Measurements from ENCODE around the gene HDAC4. TPM values are rescaled to one million over a fixed set of nuclear protein-coding genes. Genes with fewer than 3 reads are reported as not detected.
A peak's percentile ranks its signal among the peaks of the same experiment; 100 is the strongest.

Gene HDAC4
- polyA plus RNA-seq, 2 of the 4 experiments (the other 2 are of a cell fraction), result 8.6 to 10.4 TPM

DNA sequence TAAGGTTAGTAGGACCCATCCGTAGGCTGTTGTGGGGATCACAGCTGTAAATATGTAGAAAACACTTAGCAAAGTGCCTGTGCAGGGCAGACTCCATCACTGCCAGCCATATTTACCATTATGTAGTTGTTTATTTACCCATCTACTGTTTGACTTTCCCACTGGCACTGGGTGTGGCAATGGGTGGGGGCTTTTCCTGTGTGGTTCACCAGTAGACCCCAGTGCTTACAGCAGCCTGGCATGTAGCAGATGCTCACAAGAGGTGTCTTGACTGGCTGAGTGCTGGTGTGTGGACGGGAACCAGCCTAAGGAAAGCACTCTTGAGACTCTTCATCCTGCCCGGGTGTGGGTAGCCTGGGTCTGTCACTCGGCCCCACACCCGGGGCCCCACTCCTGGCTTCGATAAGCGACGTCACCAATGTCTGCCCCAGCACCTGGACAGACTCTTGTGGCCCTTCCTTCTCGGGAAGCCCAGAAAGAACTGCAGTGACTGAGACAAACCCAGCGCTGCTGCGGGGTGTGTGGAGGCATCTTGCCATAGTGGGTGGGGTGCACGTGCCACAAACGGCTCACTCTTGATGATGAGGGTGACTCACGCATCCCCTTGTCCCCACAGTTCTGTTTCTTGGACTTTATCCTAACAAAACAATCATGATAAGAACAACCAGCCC is 78.3 kb downstream of the HDAC4 start:
- ChIA-PET POLR2A (no interaction called here), CTCF (interaction anchor here (1.4 kb wide), 2 partner anchors 9 to 47 kb away, joined by 4 read pairs; no protein-coding TSS in a partner anchor)
- DNase-seq (ENCODE audit: low read depth in 1 of 2, low spot score in 1 of 2), result no peak
- TF ChIP-seq KDM5A (IDR thresholded peaks at IDR 0.05) (no peak), RCOR1 (IDR thresholded peaks at IDR 0.05; ENCODE audit: low read depth, low read length) (no peak), TP53 (CRISPR knock-in tag; IDR thresholded peaks at IDR 0.05) (no peak), SMC3 (IDR thresholded peaks at IDR 0.05) (no peak), EHF (CRISPR knock-in tag; IDR thresholded peaks at IDR 0.05) (no peak)
- TF ChIP-seq, protein P1, sequence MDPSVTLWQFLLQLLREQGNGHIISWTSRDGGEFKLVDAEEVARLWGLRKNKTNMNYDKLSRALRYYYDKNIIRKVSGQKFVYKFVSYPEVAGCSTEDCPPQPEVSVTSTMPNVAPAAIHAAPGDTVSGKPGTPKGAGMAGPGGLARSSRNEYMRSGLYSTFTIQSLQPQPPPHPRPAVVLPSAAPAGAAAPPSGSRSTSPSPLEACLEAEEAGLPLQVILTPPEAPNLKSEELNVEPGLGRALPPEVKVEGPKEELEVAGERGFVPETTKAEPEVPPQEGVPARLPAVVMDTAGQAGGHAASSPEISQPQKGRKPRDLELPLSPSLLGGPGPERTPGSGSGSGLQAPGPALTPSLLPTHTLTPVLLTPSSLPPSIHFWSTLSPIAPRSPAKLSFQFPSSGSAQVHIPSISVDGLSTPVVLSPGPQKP (IDR thresholded peaks at IDR 0.05; ENCODE audit: low read depth, low read length), result no peak
- peak in 1 of 2 experiments; percentile 37; a peak in 2 of 6 replicates for ATAC-seq
- Histone ChIP-seq H3K9me3 (no peaks in the 10 kb centered on the region), H3K27ac (peak overlapping the region in 1 of 2 experiments; percentile 6; a peak in 1 of 6 replicates), H3K4me3 (no peak overlapping the region), H3K4me2 (0 out of 3 replicates have a peak overlapping the region, but pooled peaks have one; percentile 23), H3K4me1 (peaks cover 18% of the 10 kb centered on the region)
- FAIRE-seq, result no peak
- 64% methylated on average over 14 of the region's 14 CpGs for WGBS (ENCODE audit: missing lambda C conversion rate)

DNA sequence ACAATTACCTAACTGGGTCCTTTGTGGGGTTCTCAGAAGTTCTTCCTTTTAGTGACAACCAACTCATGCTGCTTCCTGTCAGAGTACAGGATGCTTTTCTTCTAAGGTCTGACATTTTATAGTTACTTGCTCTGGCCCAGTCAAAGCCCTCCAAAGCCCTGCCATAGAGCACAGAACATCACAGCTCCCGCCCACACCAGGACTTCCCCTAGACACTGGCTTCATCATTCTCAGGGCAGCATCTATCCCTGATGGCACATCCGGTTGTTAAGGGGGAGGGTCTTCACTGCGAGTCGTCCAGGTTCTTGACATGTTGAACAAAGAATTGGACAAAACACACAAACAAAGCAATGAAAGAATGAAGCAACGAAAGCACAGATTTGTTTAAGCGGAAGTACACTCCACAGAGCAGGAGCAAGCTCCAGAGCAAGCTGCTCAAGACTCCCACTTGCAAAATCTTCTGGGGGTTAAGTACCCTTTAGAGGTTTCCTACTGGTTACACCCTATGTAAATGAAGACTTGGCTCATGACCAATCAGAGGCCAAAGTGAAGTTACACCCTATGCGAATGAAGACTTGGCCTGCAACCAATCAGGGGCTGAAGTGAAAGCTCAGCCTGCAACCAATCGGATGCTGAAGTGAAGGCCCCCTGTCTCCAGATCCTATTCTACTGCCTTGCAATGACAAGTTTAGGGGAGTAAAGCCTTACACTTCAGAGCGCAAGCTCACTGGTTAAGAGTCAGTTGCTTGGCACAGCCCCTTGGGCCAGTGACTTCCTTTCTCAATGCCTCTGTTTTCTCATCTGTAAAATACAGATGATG is 79.0 kb downstream of the HDAC4 start:
- ChIA-PET CTCF (interaction anchor here (1.4 kb wide), 2 partner anchors 10 to 46 kb away, joined by 4 read pairs; no protein-coding TSS in a partner anchor), POLR2A (no interaction called here)
- no peak overlapping the region for H3K4me3 ChIP-seq
- H3K4me1 ChIP-seq, result peaks cover 18% of the 10 kb centered on the region
- no peak for TF ChIP-seq RAD21 (conservative IDR thresholded peaks at IDR 0.05 in 1 of 2, IDR thresholded peaks at IDR 0.05 in 1 of 2)
- TF ChIP-seq POLR2AphosphoS2 (conservative IDR thresholded peaks at IDR 0.05; ENCODE audit: low read length), result no peak
- no peak for TF ChIP-seq HEYL (CRISPR knock-in tag; IDR thresholded peaks at IDR 0.05)
- no peak for TF ChIP-seq CHD4 (IDR thresholded peaks at IDR 0.05; ENCODE audit: borderline replicate concordance)
- no peak for TF ChIP-seq ZSCAN20 (CRISPR knock-in tag; IDR thresholded peaks at IDR 0.05)
- TF ChIP-seq, protein P2, sequence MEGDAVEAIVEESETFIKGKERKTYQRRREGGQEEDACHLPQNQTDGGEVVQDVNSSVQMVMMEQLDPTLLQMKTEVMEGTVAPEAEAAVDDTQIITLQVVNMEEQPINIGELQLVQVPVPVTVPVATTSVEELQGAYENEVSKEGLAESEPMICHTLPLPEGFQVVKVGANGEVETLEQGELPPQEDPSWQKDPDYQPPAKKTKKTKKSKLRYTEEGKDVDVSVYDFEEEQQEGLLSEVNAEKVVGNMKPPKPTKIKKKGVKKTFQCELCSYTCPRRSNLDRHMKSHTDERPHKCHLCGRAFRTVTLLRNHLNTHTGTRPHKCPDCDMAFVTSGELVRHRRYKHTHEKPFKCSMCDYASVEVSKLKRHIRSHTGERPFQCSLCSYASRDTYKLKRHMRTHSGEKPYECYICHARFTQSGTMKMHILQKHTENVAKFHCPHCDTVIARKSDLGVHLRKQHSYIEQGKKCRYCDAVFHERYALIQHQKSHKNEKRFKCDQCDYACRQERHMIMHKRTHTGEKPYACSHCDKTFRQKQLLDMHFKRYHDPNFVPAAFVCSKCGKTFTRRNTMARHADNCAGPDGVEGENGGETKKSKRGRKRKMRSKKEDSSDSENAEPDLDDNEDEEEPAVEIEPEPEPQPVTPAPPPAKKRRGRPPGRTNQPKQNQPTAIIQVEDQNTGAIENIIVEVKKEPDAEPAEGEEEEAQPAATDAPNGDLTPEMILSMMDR (IDR thresholded peaks at IDR 0.05), result no peak
- TF ChIP-seq, protein P3, sequence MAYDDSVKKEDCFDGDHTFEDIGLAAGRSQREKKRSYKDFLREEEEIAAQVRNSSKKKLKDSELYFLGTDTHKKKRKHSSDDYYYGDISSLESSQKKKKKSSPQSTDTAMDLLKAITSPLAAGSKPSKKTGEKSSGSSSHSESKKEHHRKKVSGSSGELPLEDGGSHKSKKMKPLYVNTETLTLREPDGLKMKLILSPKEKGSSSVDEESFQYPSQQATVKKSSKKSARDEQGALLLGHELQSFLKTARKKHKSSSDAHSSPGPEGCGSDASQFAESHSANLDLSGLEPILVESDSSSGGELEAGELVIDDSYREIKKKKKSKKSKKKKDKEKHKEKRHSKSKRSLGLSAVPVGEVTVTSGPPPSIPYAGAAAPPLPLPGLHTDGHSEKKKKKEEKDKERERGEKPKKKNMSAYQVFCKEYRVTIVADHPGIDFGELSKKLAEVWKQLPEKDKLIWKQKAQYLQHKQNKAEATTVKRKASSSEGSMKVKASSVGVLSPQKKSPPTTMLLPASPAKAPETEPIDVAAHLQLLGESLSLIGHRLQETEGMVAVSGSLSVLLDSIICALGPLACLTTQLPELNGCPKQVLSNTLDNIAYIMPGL (CRISPR knock-in tag; IDR thresholded peaks at IDR 0.05; ENCODE audit: borderline replicate concordance), result no peak
- TF ChIP-seq NR3C1 (IDR thresholded peaks at IDR 0.05), result no peak
- WGBS (ENCODE audit: missing lambda C conversion rate), result 89% methylated on average over 9 of the region's 9 CpGs
- H3K4me2 ChIP-seq, result no peak overlapping the region
- no peak overlapping the region; a peak in 1 of 6 replicates for H3K27ac ChIP-seq
- no peak for DNase-seq (ENCODE audit: low read depth in 1 of 2, low spot score in 1 of 2)
- no peak for FAIRE-seq
- H3K9me3 ChIP-seq, result no peaks in the 10 kb centered on the region
- no peak; a peak in 1 of 6 replicates for ATAC-seq

Data from A549 (cell line).